Suprapubic skin (tissue), 4 donors: ENCODE data around the gene CEP41. TPM values are rescaled to one million over a fixed set of nuclear protein-coding genes. Genes with fewer than 3 reads are reported as not detected.

ENCODE experiments used
- DNase-seq, 2 donors: peaks; one replicate each; pipeline ENCODE4 v3.0.0-alpha.2; 2019; ENCODE audit warnings: low spot score in 2 of 2
- H3K27ac ChIP-seq: fragments of 200-600 bp; sonication (generic); one replicate; pipeline ENCODE4 v1.5.1; 2019
- H3K27me3 ChIP-seq: fragments of 200-600 bp; sonication (generic); one replicate; pipeline ENCODE4 v1.5.1; 2019
- H3K36me3 ChIP-seq: fragments of 200-600 bp; sonication (generic); one replicate; pipeline ENCODE4 v1.5.1; 2019
- H3K4me1 ChIP-seq: fragments of 200-600 bp; sonication (generic); one replicate; pipeline ENCODE4 v1.5.1; 2019
- H3K4me3 ChIP-seq: fragments of 200-600 bp; sonication (generic); one replicate; pipeline ENCODE4 v1.5.1; 2019; ENCODE audit warnings: mild to moderate bottlenecking
- H3K9me3 ChIP-seq: fragments of 200-600 bp; sonication (generic); one replicate; pipeline ENCODE4 v1.5.1; 2019
- EP300 ChIP-seq: sonication (generic); formaldehyde crosslinking; IDR thresholded peaks from one replicate; pipeline ENCODE4 v1.6.1; 2017; ENCODE audit warnings: antibody characterized with exemption
- POLR2A ChIP-seq, 2 donors: fragments of 450-650 bp; IDR thresholded peaks; one replicate each; pipeline ENCODE4 v1.6.1; 2017; ENCODE audit warnings: antibody characterized with exemption in 2 of 2, mild to moderate bottlenecking in 2 of 2, moderate library complexity in 2 of 2
- POLR2AphosphoS5 ChIP-seq, 3 donors: sonication (generic); formaldehyde crosslinking; IDR thresholded peaks; one replicate each; pipeline ENCODE4 v1.6.1; 2017; ENCODE audit warnings: antibody characterized with exemption in 3 of 3
- WGBS: methylation state at CpG from one replicate; pipeline ENCODE4 v1.1.5; 2018; 5-methylcytosine and 5-hydroxymethylcytosine counted together
- total RNA-seq, 4 donors: library from RNA; depleted of rRNA; stranded (reverse); fragments of >200 nt; gene quantifications; one replicate each; pipeline ENCODE4 v1.1.0, GENCODE V29; 2016
- TF ChIP-seq, protein P1 (sequence below), 2 donors: fragments of 200-600 bp in 1 of 2; fragments of 450-650 bp in 1 of 2; sonication (generic) in 1 of 2; IDR thresholded peaks; one replicate each; pipeline ENCODE4 v1.5.1; 2016 to 2019; ENCODE audit warnings: antibody characterized with exemption in 2 of 2, mild to moderate bottlenecking in 1 of 2, moderate library complexity in 1 of 2

CEP41 gene
- total RNA-seq, 4 donors from 2014 or later, result 1.1 to 4.6 (median 4.2) TPM

GRCh38 chr7:130426564-130426963 lies 14.3 kb downstream of the CEP41 start:
- no peak for DNase-seq
- Histone ChIP-seq H3K4me1 (peaks cover 14% of the 10 kb centered on the region), H3K36me3 (no peaks in the 10 kb centered on the region), H3K27me3 (no peaks in the 10 kb centered on the region), H3K4me3 (no peak overlapping the region), H3K9me3 (no peaks in the 10 kb centered on the region), H3K27ac (no peak overlapping the region)
- WGBS, result 74% methylated on average over 4 of the region's 4 CpGs
- TF ChIP-seq POLR2A (IDR thresholded peaks at IDR 0.05) (no peak), EP300 (no peak), POLR2AphosphoS5 (IDR thresholded peaks at IDR 0.05) (no peak)
- TF ChIP-seq, protein P1, sequence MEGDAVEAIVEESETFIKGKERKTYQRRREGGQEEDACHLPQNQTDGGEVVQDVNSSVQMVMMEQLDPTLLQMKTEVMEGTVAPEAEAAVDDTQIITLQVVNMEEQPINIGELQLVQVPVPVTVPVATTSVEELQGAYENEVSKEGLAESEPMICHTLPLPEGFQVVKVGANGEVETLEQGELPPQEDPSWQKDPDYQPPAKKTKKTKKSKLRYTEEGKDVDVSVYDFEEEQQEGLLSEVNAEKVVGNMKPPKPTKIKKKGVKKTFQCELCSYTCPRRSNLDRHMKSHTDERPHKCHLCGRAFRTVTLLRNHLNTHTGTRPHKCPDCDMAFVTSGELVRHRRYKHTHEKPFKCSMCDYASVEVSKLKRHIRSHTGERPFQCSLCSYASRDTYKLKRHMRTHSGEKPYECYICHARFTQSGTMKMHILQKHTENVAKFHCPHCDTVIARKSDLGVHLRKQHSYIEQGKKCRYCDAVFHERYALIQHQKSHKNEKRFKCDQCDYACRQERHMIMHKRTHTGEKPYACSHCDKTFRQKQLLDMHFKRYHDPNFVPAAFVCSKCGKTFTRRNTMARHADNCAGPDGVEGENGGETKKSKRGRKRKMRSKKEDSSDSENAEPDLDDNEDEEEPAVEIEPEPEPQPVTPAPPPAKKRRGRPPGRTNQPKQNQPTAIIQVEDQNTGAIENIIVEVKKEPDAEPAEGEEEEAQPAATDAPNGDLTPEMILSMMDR (IDR thresholded peaks at IDR 0.05), result no peak

DNA sequence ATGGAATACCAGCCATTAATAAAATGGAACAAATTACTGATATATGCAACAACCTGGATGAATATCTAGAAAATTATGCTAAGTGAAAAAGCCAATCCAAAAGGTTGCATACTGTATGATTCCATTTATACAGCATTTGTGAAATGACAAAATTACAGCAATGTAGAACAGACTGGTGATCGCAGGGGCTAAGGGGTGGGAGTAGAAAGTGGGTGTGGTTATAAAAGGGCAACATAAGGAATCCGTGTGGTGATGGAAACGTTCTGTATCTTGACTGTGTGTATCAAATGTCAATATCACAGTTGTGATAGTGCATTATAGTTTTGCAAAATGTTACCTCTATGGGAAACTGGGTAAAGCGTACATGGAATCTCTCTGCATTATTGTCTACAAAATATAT lies 15.0 kb downstream of the CEP41 start:
- Histone ChIP-seq H3K4me1 (peaks cover 7% of the 10 kb centered on the region), H3K27ac (no peak overlapping the region), H3K4me3 (no peak overlapping the region), H3K36me3 (no peaks in the 10 kb centered on the region), H3K27me3 (no peaks in the 10 kb centered on the region), H3K9me3 (no peaks in the 10 kb centered on the region)
- TF ChIP-seq, protein P1 (IDR thresholded peaks at IDR 0.05), result no peak
- TF ChIP-seq POLR2AphosphoS5 (IDR thresholded peaks at IDR 0.05) (no peak), EP300 (no peak), POLR2A (IDR thresholded peaks at IDR 0.05) (no peak)
- 76% methylated on average over 4 of the region's 4 CpGs for WGBS
- no peak for DNase-seq

DNA sequence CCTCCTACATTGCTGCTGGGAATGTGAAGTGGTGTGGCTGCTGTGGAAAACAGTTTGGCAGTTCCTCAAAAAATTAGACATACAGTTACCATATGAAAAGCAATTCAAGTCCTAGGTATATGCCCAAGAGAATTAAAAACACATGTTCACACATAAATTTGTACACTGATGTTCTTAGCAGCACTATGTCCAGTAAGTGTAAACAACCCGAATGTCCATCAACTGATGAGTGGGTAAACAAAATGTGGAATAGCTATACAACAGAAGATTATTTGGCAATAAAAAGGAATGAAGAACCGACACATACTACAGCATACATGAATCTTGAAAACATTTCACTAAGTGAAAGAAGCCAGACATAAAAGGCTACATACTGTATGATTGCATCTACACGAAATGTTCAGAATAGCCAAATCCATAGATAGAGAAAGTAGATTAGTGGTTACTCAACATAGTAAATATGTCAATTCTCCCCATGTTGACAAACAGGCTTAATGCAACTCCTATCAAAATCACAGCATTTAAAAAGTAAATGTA lies 17.2 kb downstream of the CEP41 start:
- TF ChIP-seq POLR2A (IDR thresholded peaks at IDR 0.05) (no peak), EP300 (no peak), POLR2AphosphoS5 (IDR thresholded peaks at IDR 0.05) (no peak)
- TF ChIP-seq, protein P1 (IDR thresholded peaks at IDR 0.05), result no peak
- no peak for DNase-seq
- no peaks in the 10 kb centered on the region for H3K4me1 ChIP-seq
- H3K36me3 ChIP-seq, result no peaks in the 10 kb centered on the region
- WGBS, result 95% methylated on average over 3 of the region's 3 CpGs
- no peak overlapping the region for H3K4me3 ChIP-seq
- H3K27ac ChIP-seq, result no peak overlapping the region
- H3K27me3 ChIP-seq, result no peaks in the 10 kb centered on the region
- H3K9me3 ChIP-seq, result no peaks in the 10 kb centered on the region

DNA sequence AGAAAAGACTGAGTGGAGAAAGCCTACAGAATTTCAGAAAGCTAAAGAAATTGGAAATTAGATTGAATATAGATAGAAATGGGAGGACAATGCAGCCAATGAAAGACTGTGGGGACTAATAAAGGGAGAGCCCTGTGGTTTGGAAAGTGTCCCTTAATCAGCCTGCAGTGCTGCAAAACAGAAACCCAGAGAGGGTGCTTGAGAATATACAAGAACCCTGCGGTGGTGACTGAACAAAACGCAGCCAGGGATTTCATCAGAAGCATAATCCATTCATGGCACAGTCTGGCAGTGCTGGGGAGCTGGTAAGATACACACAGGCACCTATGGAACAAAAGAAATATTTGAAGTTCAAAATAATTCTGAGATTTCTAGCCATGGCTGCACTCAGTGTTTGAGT lies 19.1 kb downstream of the CEP41 start:
- no peak for DNase-seq
- Histone ChIP-seq H3K9me3 (no peaks in the 10 kb centered on the region), H3K4me3 (no peak overlapping the region), H3K4me1 (no peaks in the 10 kb centered on the region), H3K27me3 (no peaks in the 10 kb centered on the region), H3K36me3 (no peaks in the 10 kb centered on the region), H3K27ac (no peak overlapping the region)
- 45% methylated on average over 2 of the region's 2 CpGs for WGBS
- TF ChIP-seq POLR2AphosphoS5 (IDR thresholded peaks at IDR 0.05), result no peak
- TF ChIP-seq EP300, result no peak
- TF ChIP-seq, protein P1 (IDR thresholded peaks at IDR 0.05), result no peak
- TF ChIP-seq POLR2A (IDR thresholded peaks at IDR 0.05), result no peak

DNA sequence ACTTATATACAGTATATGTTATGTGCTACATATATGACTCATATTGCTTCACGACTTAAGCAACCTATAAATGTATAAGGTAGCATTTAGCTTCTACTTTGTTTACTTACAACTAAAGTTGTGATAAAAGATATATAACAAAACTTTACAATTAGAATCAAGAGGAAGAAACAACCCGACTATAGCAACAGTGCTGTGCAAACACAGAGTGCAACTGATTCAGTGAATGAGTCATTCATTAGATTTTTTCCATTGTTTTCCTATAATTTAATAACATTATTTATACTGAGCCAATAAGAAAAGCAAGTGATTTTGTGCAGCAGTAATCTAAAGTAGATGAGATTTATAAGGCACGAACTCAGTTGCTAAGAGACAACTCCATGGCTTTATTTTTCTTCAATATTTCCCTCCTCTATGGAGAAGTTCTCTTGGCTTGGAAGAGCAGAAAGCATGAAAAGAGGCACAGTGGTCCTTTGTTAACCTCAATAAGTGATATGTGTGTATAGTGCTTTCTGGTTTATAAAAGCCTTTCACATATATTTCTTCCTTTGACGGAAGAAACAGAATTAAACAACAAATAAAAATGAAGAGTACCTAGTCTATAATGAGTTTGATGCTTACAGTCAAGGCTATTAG lies 19.8 kb downstream of the CEP41 start:
- no peaks in the 10 kb centered on the region for H3K4me1 ChIP-seq
- H3K27ac ChIP-seq, result no peak overlapping the region
- TF ChIP-seq, protein P1 (IDR thresholded peaks at IDR 0.05), result no peak
- TF ChIP-seq EP300 (no peak), POLR2A (IDR thresholded peaks at IDR 0.05) (no peak), POLR2AphosphoS5 (IDR thresholded peaks at IDR 0.05) (no peak)
- no peaks in the 10 kb centered on the region for H3K36me3 ChIP-seq
- 67% methylated on average over 4 of the region's 4 CpGs for WGBS
- no peaks in the 10 kb centered on the region for H3K9me3 ChIP-seq
- no peaks in the 10 kb centered on the region for H3K27me3 ChIP-seq
- no peak overlapping the region for H3K4me3 ChIP-seq
- DNase-seq, result no peak
